A549 (cell line): ENCODE results near the gene KRTAP4-1.

Experiments used
- CTCF ChIP-seq: fragments of >200 bp; sonication (Bioruptor Twin); formaldehyde crosslinking; IDR thresholded peaks from 3 replicates; pipeline ENCODE4 v1.5.1; 2016
- RAD21 ChIP-seq, 2 experiments: fragments of >200 bp in 1 of 2; sonication (Bioruptor Twin) in 1 of 2; formaldehyde crosslinking in 1 of 2; IDR thresholded peaks in 1 of 2; conservative IDR thresholded peaks in 1 of 2; 2 replicates in 1 of 2; 3 replicates in 1 of 2; pipeline ENCODE4 v1.6.1; 2012 to 2018; ENCODE audit warnings: inconsistent platforms in 1 of 2

GRCh38 chr17:41184480-41184961, at the start of gene KRTAP4-1:
- no peak for TF ChIP-seq RAD21 (conservative IDR thresholded peaks at IDR 0.05 in 1 of 2, IDR thresholded peaks at IDR 0.05 in 1 of 2)
- no peak for TF ChIP-seq CTCF
